Neutrophil (primary cell): ENCODE data around the gene FHOD1.

Experiments used
- H3K27ac ChIP-seq: fragments of 200-600 bp; sonication (generic); 2 replicates; pipeline ENCODE4 v1.5.1; 2016; ENCODE audit warnings: mild to moderate bottlenecking, moderate library complexity
- H3K27me3 ChIP-seq: fragments of 200-600 bp; sonication (generic); 2 replicates; pipeline ENCODE4 v1.6.0; 2016; ENCODE audit warnings: mild to moderate bottlenecking
- H3K36me3 ChIP-seq: fragments of 200-600 bp; sonication (generic); 2 replicates; pipeline ENCODE4 v1.5.1; 2017
- H3K4me1 ChIP-seq, 2 experiments: fragments of 200-600 bp in 1 of 2; sonication (generic) in 1 of 2; 1 replicate in 1 of 2; 2 replicates in 1 of 2; pipeline versions ENCODE4 v1.5.1 to v1.6.1; 2013 to 2016; ENCODE audit warnings: low read depth in 1 of 2, low read length in 1 of 2, mild to moderate bottlenecking in 1 of 2, moderate library complexity in 1 of 2; ENCODE audit not compliant: control insufficient read depth in 1 of 2, insufficient read depth in 1 of 2
- H3K4me3 ChIP-seq, 2 experiments: fragments of 200-600 bp in 1 of 2; sonication (generic) in 1 of 2; 1 replicate in 1 of 2; 2 replicates in 1 of 2; pipeline ENCODE4 v1.5.1; 2013 to 2016; ENCODE audit warnings: low read depth in 1 of 2, low read length in 1 of 2, mild to moderate bottlenecking in 1 of 2, moderate library complexity in 1 of 2
- H3K9me3 ChIP-seq: fragments of 200-600 bp; sonication (generic); 2 replicates; pipeline ENCODE4 v1.5.1; 2016
- TF ChIP-seq, protein P1 (sequence below): fragments of 200-600 bp; sonication (generic); IDR thresholded peaks from 2 replicates; pipeline ENCODE4 v1.5.1; 2016; ENCODE audit warnings: antibody characterized with exemption

The FHOD1 gene

GRCh38 chr16:67287960-67288359, 40.7 kb upstream of the FHOD1 start:
- H3K4me1 ChIP-seq = no peaks in the 10 kb centered on the region

DNA sequence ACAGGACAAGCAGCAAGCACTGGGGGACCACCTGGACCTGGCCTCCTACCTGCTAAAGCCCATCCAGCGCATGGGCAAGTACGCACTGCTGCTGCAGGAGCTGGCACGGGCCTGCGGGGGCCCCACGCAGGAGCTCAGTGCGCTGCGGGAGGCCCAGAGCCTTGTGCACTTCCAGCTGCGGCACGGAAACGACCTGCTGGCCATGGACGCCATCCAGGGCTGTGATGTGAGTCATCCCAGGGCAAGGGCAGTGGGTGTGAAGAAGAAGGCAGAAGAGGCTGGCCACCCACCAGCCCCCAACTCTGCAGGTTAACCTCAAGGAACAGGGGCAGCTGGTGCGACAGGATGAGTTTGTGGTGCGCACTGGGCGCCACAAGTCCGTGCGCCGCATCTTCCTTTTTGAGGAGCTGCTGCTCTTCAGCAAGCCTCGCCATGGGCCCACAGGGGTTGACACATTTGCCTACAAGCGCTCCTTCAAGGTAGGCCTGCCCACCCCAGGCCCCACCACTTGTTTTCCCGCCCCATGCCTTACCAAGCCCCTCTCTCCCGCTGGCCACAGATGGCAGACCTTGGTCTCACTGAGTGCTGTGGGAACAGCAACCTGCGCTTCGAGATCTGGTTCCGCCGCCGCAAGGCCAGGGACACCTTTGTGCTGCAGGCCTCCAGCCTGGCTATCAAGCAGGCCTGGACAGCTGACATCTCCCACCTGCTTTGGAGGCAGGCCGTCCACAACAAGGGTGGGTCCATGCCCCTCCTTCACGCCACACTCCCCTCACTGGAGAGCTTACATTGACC, 39.4 kb upstream of the FHOD1 start:
- Histone ChIP-seq H3K27ac (no peak overlapping the region), H3K36me3 (no peaks in the 10 kb centered on the region), H3K27me3 (no peaks in the 10 kb centered on the region), H3K4me1 (no peaks in the 10 kb centered on the region), H3K4me3 (no peak overlapping the region), H3K9me3 (no peaks in the 10 kb centered on the region)
- TF ChIP-seq, protein P1, sequence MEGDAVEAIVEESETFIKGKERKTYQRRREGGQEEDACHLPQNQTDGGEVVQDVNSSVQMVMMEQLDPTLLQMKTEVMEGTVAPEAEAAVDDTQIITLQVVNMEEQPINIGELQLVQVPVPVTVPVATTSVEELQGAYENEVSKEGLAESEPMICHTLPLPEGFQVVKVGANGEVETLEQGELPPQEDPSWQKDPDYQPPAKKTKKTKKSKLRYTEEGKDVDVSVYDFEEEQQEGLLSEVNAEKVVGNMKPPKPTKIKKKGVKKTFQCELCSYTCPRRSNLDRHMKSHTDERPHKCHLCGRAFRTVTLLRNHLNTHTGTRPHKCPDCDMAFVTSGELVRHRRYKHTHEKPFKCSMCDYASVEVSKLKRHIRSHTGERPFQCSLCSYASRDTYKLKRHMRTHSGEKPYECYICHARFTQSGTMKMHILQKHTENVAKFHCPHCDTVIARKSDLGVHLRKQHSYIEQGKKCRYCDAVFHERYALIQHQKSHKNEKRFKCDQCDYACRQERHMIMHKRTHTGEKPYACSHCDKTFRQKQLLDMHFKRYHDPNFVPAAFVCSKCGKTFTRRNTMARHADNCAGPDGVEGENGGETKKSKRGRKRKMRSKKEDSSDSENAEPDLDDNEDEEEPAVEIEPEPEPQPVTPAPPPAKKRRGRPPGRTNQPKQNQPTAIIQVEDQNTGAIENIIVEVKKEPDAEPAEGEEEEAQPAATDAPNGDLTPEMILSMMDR = no peak

More at GRCh38 chr16:67287960-67288359, 40.7 kb upstream of the FHOD1 start:
- no peaks in the 10 kb centered on the region for H3K9me3 ChIP-seq
- H3K36me3 ChIP-seq = no peaks in the 10 kb centered on the region
- TF ChIP-seq, protein P1 = no peak
- no peaks in the 10 kb centered on the region for H3K27me3 ChIP-seq
- no peak overlapping the region for H3K27ac ChIP-seq
- no peak overlapping the region for H3K4me3 ChIP-seq

GRCh38 chr16:67284699-67285646, 37.7 kb upstream of the FHOD1 start:
- H3K27ac ChIP-seq = no peak overlapping the region
- no peaks in the 10 kb centered on the region for H3K36me3 ChIP-seq
- no peaks in the 10 kb centered on the region for H3K9me3 ChIP-seq
- TF ChIP-seq, protein P1 = no peak
- no peak overlapping the region for H3K4me3 ChIP-seq
- H3K27me3 ChIP-seq = no peaks in the 10 kb centered on the region
- no peaks in the 10 kb centered on the region for H3K4me1 ChIP-seq

DNA sequence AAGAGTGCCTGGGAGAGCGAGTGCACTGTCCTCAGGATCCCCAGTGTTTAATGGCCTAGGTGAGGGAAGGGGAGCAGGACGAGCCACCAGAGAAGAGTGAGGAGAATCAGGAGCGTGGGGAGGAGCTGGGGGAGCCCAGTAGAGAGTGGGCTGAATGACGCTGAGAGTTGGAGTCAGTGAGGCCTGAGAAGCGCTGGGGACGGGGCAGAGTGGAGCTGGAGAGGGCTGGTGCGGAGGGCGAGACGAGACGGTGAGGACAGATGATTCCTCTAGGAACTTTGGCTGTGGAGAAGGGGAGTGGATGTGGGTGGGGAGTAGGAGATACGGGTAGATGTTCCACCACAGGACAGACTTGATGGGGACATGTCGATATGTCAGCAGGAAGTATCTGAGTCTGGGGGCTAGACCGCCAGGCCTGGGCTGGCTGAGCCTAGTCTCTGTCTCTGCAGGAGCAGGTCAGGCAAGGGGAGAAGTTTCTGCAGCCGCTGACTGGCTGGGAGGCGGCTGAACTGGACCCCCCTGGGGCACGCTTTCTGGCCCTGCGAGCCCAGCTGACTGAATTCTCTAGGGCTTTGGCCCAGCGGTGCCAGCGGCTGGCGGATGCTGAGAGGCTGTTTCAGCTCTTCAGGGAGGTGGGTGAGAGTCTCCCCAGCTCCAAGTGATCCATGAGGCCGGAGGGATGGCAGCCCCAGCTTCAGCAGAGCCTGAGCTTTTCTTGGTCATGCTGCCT, 36.7 kb upstream of the FHOD1 start:
- H3K4me3 ChIP-seq = no peak overlapping the region
- no peaks in the 10 kb centered on the region for H3K36me3 ChIP-seq
- no peaks in the 10 kb centered on the region for H3K27me3 ChIP-seq
- H3K4me1 ChIP-seq = peaks cover 5 to 7% of the 10 kb centered on the region in 2 experiments
- no peaks in the 10 kb centered on the region for H3K9me3 ChIP-seq
- H3K27ac ChIP-seq = no peak overlapping the region
- TF ChIP-seq, protein P1 = no peak

DNA sequence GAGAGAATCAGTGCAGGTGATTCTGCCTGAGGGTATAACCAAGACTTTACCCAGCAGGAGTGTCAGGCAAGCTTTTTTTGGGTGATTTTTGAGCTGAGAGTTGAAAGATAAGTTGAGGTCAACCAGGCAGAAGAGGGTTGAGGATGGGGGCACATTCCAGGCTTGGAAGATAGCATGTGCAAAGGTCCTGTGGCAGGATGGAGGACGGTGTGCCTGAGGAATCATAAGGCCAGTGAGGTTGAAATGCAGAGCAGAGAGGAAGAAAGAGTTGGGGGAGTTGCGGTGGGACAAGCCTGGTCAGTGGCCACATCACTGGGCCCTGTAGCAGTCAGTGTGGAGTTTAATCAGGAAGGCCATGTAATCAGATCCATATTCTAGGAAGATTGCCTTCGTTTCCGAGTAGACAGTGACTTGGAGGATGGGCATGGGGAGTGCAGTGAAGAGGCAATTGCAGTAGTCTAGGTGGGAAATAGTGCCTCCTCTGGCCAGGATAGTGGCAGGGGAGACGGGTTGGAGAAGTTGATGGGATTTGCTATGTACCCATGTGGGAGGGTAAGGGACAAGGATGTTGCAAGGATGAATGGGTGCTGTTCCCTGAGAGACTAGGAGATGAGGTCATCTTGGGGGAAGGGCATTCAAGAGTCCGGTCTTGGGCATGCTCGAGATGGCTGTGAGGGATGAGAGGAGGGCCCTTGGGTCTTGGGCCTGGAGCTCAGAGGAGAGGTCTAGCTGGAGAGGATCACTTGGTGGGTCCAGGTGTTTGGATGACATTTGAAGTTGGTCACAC, 36.0 kb upstream of the FHOD1 start:
- TF ChIP-seq, protein P1 = no peak
- Histone ChIP-seq H3K36me3 (no peaks in the 10 kb centered on the region), H3K27me3 (peaks cover 7% of the 10 kb centered on the region), H3K9me3 (no peaks in the 10 kb centered on the region), H3K4me1 (peaks cover 10 to 14% of the 10 kb centered on the region in 2 experiments), H3K4me3 (no peak overlapping the region), H3K27ac (no peak overlapping the region)
